K562 (cell line): Measurements from ENCODE around the gene BCKDK. TPM values are rescaled to one million over a fixed set of nuclear protein-coding genes. Genes with fewer than 3 reads are reported as not detected.

Experiments used
- CC2D1A ChIP-seq: fragments of 450-650 bp; IDR thresholded peaks from 2 replicates; pipeline ENCODE4 v1.6.1; 2017; ENCODE audit warnings: mild to moderate bottlenecking
- ETV6 ChIP-seq, 3 experiments: fragments of 150-350 bp in 1 of 3; sonication (generic) in 1 of 3; formaldehyde crosslinking in 1 of 3; IDR thresholded peaks; 2 replicates each; pipeline versions ENCODE4 v1.6.1 to v1.8.0; 2014 to 2022; ENCODE audit warnings: borderline replicate concordance in 2 of 3, low read depth in 2 of 3, antibody characterized with exemption in 1 of 3, low read length in 1 of 3, mild to moderate bottlenecking in 1 of 3, missing genetic modification reagents in 1 of 3
- FOXK2 ChIP-seq, 2 experiments: fragments of 450-650 bp; IDR thresholded peaks in 1 of 2; conservative IDR thresholded peaks in 1 of 2; 2 replicates each; pipeline ENCODE4 v1.6.1; 2016; ENCODE audit warnings: low read depth in 2 of 2, mild to moderate bottlenecking in 1 of 2
- GTF3C2 ChIP-seq: IDR thresholded peaks from 3 replicates; pipeline ENCODE4 v1.6.1; 2011; ENCODE audit warnings: borderline replicate concordance, mild to moderate bottlenecking, moderate library complexity; ENCODE audit not compliant: insufficient read length; ENCODE audit errors: extremely low read depth
- HDAC1 ChIP-seq, 2 experiments: fragments of 450-650 bp; IDR thresholded peaks; 2 replicates each; pipeline ENCODE4 v1.6.1; 2016 to 2017; ENCODE audit warnings: inconsistent platforms in 1 of 2, mild to moderate bottlenecking in 1 of 2, moderate library complexity in 1 of 2
- JUNB ChIP-seq: fragments of 450-650 bp; formaldehyde crosslinking; conservative IDR thresholded peaks from 2 replicates; pipeline ENCODE4 v1.4.0; 2020; ENCODE audit warnings: mild to moderate bottlenecking
- NCOA2 ChIP-seq, 2 experiments: fragments of 450-650 bp; IDR thresholded peaks; 2 replicates each; pipeline ENCODE4 v1.6.1; 2018; ENCODE audit warnings: mild to moderate bottlenecking in 2 of 2, moderate library complexity in 1 of 2; ENCODE audit not compliant: partially characterized antibody in 2 of 2
- TAF7 ChIP-seq: fragments of 450-650 bp; IDR thresholded peaks from 2 replicates; pipeline ENCODE4 v1.6.1; 2016; ENCODE audit warnings: missing genetic modification characterization, missing compliant biosample characterization
- TEAD1 ChIP-seq, 2 experiments: fragments of 450-650 bp in 1 of 2; sonication (generic) in 1 of 2; formaldehyde crosslinking; IDR thresholded peaks; 2 replicates each; pipeline versions ENCODE4 v1.4.0 to v1.8.0; 2020 to 2022; ENCODE audit warnings: mild to moderate bottlenecking in 2 of 2, missing genetic modification reagents in 1 of 2
- ZBTB40 ChIP-seq, 2 experiments: fragments of 450-650 bp in 1 of 2; sonication (generic) in 1 of 2; formaldehyde crosslinking in 1 of 2; IDR thresholded peaks; 2 replicates each; pipeline versions ENCODE4 v1.7.1 to v1.9.0; 2016 to 2022; ENCODE audit warnings: inconsistent platforms in 1 of 2, mild to moderate bottlenecking in 1 of 2, missing genetic modification reagents in 1 of 2
- ZNF224 ChIP-seq: sonication (generic); formaldehyde crosslinking; IDR thresholded peaks from 2 replicates; pipeline ENCODE4 v1.8.0; 2022; ENCODE audit warnings: mild to moderate bottlenecking, missing genetic modification reagents
- ZNF436 ChIP-seq: fragments of 250-450, 450-650 bp; sonication (Bioruptor Pico); formaldehyde crosslinking; IDR thresholded peaks from 2 replicates; pipeline ENCODE4 v1.7.0; 2020; ENCODE audit warnings: mild to moderate bottlenecking
- ZNF766 ChIP-seq: fragments of 200-800 bp; sonication (Bioruptor generic); conservative IDR thresholded peaks from 2 replicates; pipeline ENCODE4 v1.6.1; 2016; ENCODE audit warnings: missing genetic modification characterization, missing compliant biosample characterization
- polyA plus RNA-seq, 8 experiments: library from polyadenylated mRNA; depleted of rRNA in 4 of 8; stranded (reverse) in 5 of 8; unstranded in 3 of 8; fragments of >200 nt; fragmentation: Nextera tagmentation in 2 of 8; fragmentation: Illumina TruSeq in 1 of 8; extraction: Ambion mirVana in 2 of 8; extraction: Trizol in 1 of 8; gene quantifications; 2 replicates each; pipeline versions ENCODE4 v1.2.1 to v1.2.3, GENCODE V29; 2011 to 2014; ENCODE audit warnings: inconsistent platforms in 1 of 8, missing spikeins in 1 of 8
- total RNA-seq, 7 experiments: library from RNA; depleted of rRNA in 6 of 7; stranded (reverse); fragments of >200 nt in 6 of 7; fragmentation: Illumina TruSeq in 2 of 7; extraction: Trizol in 2 of 7; gene quantifications; 2 replicates each; pipeline versions ENCODE4 v1.2.1 to v1.2.3, GENCODE V29; 2011 to 2021; ENCODE audit warnings: low replicate concordance in 1 of 7

Gene BCKDK
- total and polyA plus RNA-seq, 9 of the 15 experiments (the other 6 are each of a cell fraction or from before 2014, with no cell fraction given), result 0.58 to 34.8 (median 13.1) TPM

GRCh38 chr16:31073970-31074813, 34.0 kb upstream of the BCKDK start, which contains the start of the genes ZNF646 and ZNF668 (continued):
- TF ChIP-seq ZBTB40 (IDR thresholded peaks at IDR 0.05) (peak; percentile 100), ZBTB40 (CRISPR knock-in tag; IDR thresholded peaks at IDR 0.05) (no peak), TEAD1 (CRISPR knock-in tag; IDR thresholded peaks at IDR 0.05) (peak; percentile 30 to 82; a peak in 2 of 4 replicates), ZNF224 (no peak), ZNF436 (CRISPR knock-in tag) (no peak), ZNF766 (CRISPR knock-in tag) (no peak), HDAC1 (IDR thresholded peaks at IDR 0.05) (peak in 1 of 2 experiments; percentile 90; a peak in 2 of 4 replicates), FOXK2 (conservative IDR thresholded peaks at IDR 0.05 in 1 of 2, IDR thresholded peaks at IDR 0.05 in 1 of 2; ENCODE audit: low read depth in 2 of 2) (peak; percentile 96 to 98), NCOA2 (IDR thresholded peaks at IDR 0.05; ENCODE audit: partially characterized antibody in 2 of 2) (no peak), TAF7 (peak; percentile 77), JUNB (CRISPR knock-in tag) (no peak), GTF3C2 (no peak), ETV6 (IDR thresholded peaks at IDR 0.05; ENCODE audit: borderline replicate concordance in 1 of 2, low read depth in 2 of 2, low read length in 1 of 2) (peak; percentile 83 to 91; a peak in 3 of 4 replicates), ETV6 (CRISPR knock-in tag; IDR thresholded peaks at IDR 0.05; ENCODE audit: borderline replicate concordance) (no peak), CC2D1A (no peak; the same call in 1 of the 2 replicates)
